HG02970 (cell line): ENCODE results near the gene MYO7B.

Experiments
- ATAC-seq: cut with Tn5 transposase; IDR thresholded peaks from one replicate; pipeline ENCODE4 v1.9.1; 2021; ENCODE audit warnings: mild to moderate bottlenecking, moderate library complexity, moderate number of reproducible peaks; ENCODE audit not compliant: unreplicated experiment, low FRiP score

MYO7B gene

GRCh38 chr2:127546797-127547196, 11.3 kb downstream of the MYO7B start:
- no peak for ATAC-seq

- no peak for ATAC-seq
These were observed 15.9 kb downstream of the MYO7B start for GRCh38 chr2:127551221-127551930.

- no peak for ATAC-seq
These were observed 16.9 kb downstream of the MYO7B start for GRCh38 chr2:127552336-127552735.

- ATAC-seq: no peak
These were observed 17.4 kb downstream of the MYO7B start for GRCh38 chr2:127552846-127553245.

GRCh38 chr2:127558911-127559310, 23.4 kb downstream of the MYO7B start:
- ATAC-seq: no peak

GRCh38 chr2:127559454-127559853, 24.0 kb downstream of the MYO7B start:
- no peak for ATAC-seq

- ATAC-seq: no peak
These were observed 24.9 kb downstream of the MYO7B start for GRCh38 chr2:127560201-127560930.

GRCh38 chr2:127560931-127561280, 25.4 kb downstream of the MYO7B start:
- ATAC-seq: no peak

GRCh38 chr2:127561371-127561770, 25.9 kb downstream of the MYO7B start:
- ATAC-seq: no peak

- ATAC-seq: no peak
These were observed 27.5 kb downstream of the MYO7B start for GRCh38 chr2:127562936-127563335.

- ATAC-seq: peak; percentile 84
These were observed 28.3 kb downstream of the MYO7B start for GRCh38 chr2:127563458-127564428.

- ATAC-seq: no peak
These were observed 29.2 kb downstream of the MYO7B start for GRCh38 chr2:127564429-127565260.

- ATAC-seq: no peak
These were observed 30.0 kb downstream of the MYO7B start for GRCh38 chr2:127565261-127566138.

GRCh38 chr2:127566139-127566417, 30.6 kb downstream of the MYO7B start:
- ATAC-seq: no peak

- no peak for ATAC-seq
These were observed 31.1 kb downstream of the MYO7B start for GRCh38 chr2:127566576-127566975.

GRCh38 chr2:127567351-127567854, 31.9 kb downstream of the MYO7B start:
- no peak for ATAC-seq

- ATAC-seq: no peak
These were observed 32.6 kb downstream of the MYO7B start for GRCh38 chr2:127568128-127568527.

- ATAC-seq: no peak
These were observed 34.2 kb downstream of the MYO7B start for GRCh38 chr2:127569666-127570065.
